NCI-H2227 treated with DMSO at 0.1 percent for 48 hours (cell line): ENCODE measurements around the gene DYSF.
"Not testable (repeated sequence)": the region's sequence is repeated elsewhere in the genome, so short reads cannot be mapped to it uniquely, and the experiment has no call there.

Source experiments
- DNase-seq: peaks from one replicate; lab custom pipeline; 2025; lab: John Stamatoyannopoulos, UW

The DYSF gene

GRCh38 chr2:71472019-71472418 lies 18.7 kb downstream of the DYSF start:
- DNase-seq, result no peak

DNA sequence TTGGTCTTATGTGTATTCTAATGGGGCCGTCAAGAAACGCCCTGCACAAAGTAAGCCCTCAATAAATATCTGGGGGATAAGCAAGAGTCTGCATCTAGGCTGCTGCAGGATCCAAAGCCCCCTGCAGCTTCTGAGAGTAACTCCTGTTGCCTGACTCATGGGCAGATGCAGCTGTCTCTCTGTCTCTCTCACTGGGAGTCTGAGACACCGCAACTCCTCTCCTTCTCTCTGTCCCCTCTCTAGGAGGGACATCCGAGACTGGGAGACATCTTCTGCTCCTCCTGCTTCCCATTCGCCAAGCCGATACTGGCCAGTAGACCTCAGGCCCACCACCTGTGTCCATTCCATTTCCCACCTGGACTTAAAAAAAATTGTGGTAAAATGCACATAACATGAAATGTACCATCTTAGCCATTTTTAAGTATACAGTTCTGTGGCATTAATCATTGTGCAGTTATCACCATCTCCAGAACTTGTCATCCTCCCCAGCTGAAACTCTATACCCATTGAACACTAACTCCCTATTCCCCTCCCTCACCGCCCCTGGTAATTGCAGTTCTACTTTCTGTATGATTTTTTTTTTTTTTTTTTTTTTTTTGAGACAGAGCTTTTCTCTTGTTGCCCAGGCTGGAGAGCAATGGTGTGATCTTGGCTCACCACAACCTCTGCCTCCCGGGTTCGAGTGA lies 20.1 kb downstream of the DYSF start:
- DNase-seq, result no peak

- DNase-seq, result no peak
These were observed 20.9 kb downstream of the DYSF start for GRCh38 chr2:71474116-71474743.

DNA sequence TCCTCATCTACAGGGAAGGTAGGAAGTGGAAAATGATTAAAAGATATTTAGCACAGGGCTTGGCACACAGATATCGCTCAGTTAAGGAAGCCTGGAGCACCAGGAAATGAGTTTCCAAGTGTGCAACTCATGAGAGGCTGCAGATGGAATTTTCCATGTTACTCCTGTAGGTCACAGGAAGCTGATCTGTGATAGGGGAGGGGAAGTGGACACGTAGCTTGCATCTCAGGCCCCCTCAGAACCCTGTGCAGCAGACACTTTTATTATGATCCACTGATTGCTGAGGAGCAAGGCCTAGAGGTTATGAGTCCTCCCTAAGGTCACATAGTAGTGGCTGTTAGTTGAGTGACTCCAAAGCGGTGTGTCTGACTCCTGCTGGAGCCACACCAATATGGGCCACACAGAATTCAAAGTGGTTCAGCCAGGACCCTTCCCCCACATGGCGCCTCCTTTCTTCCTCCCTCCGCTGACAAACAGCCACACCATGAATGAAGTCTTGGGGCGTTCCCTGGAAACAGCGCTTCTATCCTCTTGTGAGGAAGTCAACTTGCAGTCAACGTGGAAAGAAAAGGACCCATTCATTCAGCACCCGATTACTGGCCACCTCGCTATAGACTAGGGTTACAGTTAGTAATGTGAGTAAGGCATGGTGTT lies 21.5 kb downstream of the DYSF start:
- no peak for DNase-seq

DNA sequence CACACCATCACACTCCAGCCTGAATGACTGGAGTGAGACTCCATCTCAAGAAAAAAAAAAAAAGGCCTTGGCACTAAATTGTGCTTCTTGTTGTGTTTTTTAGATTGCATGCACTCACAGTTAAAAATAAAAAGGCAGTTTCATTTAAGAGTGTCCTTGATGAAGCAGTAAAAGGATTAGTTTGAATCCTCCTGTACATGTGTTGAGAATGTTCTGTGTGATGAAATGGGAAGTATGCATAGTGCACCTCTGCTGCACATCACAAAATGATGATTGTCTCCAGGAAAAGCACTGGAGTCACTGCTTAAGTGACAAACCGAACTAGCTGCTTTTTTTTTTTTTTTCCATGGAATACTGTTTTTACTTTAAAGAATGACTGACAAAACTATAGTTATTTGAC lies 23.1 kb downstream of the DYSF start:
- DNase-seq, result no peak

DNA sequence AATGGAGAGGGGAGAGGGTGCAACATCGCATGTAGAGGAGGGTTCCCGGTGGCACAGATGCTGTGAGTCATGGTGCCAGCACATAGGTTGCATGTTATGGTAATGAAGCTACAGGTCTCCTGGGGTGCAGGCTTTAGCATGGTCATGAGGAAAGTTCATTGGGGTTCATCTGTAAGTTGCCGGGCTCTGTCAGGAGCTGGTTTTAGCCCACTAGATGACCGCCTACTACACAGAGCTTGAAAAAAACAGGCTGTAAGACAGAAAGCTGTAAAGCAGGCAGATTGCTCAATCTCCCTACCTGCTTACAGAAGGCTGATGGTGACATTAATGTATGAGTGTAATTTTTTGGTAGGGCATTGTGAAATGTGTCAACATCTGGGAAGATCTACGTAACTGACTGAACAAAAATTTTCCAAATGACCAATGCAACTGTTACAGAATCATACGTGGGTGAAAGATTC lies 23.9 kb downstream of the DYSF start:
- DNase-seq, result no peak

DNA sequence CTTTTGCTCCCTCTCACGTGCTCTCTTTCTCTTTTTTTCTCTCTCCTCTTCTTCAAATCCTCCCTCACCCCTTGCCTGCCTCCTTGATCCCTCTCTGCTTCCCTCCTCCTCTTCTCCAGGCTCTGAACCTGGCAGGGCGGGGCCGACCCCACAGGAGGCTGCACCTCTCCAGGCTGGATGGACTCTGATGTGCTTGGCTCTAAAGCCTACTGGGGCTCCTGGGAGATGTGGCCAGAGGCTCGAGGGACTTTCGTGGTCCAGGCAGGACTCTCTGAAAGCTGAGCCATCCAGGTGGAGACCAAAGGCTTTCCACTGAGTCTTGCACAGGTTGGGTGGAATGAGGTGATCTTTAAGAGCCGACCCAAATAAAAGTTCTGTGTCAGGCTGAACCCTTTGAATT lies 25.4 kb downstream of the DYSF start:
- DNase-seq, result no peak

DNA sequence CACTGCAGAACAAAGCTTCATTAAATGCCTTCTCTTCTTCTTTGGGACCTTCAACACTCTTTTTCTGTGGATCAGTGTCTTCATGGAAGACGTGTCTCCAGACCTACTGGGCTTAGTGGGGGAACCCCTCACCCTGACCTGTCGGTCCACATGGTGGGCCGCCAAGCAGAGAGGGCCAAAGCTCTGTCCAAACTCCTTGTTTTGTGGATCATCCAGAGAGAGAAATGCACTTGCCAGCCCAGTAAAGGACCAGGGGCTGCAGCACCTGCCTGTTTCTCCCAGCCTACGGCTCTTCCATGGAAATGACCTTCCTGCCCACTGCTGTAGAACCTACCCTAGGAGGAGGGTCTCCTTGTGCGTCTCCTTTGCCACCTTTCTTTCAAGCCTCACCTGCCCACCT lies 25.9 kb downstream of the DYSF start:
- no peak for DNase-seq

DNA sequence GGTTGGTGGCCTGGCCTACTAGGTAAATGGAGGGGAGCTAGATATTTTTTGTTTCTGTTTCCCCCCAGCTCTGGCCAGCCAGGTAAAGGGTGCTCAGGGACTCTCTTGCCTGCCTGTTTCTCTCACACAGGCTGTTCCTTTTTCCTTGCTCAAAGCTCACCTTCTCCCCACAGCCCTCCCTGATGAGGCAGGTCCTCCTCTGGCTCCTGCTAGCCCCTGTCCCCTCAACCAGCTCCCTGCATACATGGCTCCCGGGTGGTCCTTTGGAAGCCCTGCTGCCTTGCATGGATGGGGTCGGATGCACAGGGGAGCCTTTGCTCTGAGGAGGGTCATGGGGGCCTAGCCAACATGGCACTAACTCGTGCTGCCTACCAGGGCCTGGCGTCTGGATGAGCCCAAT lies 27.8 kb downstream of the DYSF start:
- no peak for DNase-seq

DNA sequence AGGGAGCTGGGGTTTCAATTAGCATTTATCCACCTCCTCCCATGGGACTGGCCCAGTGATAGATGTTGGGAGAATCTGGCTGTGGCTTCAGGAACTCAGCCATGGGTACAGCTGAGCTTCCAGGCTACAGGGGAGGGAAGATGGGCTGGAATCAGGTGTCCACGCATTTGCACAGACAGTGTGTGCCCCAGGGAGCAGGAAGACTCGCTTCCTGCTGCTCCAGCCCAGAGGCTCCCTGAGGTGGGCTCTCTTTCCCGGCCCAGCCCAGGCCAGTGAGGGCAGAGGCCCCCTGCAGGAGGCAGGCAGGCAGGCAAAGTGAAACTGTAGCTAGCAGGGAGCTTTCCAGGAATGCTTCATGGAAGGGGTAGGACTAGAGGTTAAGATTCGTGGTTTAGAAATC lies 28.7 kb downstream of the DYSF start:
- DNase-seq, result no peak

DNA sequence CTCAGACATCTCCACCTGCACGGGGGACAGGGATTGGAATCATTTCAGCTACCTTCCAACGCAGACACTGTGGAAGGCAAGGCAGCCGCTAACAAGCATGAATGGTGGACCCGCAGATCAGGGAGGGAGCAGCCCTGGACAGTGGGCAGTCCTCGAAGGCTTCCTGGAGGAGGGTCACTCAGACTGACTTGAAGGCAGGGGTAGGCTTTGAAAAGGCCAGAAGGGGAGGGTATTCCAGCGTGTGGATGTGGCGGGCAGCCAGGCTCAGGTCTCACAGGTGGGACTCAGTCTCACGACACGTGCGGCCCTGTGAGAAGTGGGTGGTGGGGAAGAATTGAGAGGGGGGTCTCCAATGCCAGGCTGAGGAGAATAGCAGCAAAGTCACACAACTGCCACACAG lies 29.9 kb downstream of the DYSF start:
- no peak for DNase-seq

DNA sequence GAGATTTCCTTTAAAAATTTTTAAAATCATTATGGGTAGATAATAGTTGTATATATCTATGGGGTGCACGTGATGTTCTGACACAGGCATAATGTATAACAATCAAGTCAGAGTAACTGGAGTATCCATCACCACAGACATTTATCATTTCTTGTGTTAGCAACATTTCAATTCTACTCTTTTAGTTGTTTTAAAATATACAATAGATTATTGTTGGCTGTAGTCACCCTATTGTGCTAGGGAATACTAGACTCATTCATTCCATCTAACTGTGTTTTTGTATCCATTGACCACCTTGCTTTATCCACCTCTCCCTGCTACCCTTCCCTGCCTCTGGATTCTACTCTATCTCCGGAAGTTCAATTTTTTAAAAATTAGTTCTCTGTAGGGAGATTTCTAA lies 31.0 kb downstream of the DYSF start:
- DNase-seq, result no peak

DNA sequence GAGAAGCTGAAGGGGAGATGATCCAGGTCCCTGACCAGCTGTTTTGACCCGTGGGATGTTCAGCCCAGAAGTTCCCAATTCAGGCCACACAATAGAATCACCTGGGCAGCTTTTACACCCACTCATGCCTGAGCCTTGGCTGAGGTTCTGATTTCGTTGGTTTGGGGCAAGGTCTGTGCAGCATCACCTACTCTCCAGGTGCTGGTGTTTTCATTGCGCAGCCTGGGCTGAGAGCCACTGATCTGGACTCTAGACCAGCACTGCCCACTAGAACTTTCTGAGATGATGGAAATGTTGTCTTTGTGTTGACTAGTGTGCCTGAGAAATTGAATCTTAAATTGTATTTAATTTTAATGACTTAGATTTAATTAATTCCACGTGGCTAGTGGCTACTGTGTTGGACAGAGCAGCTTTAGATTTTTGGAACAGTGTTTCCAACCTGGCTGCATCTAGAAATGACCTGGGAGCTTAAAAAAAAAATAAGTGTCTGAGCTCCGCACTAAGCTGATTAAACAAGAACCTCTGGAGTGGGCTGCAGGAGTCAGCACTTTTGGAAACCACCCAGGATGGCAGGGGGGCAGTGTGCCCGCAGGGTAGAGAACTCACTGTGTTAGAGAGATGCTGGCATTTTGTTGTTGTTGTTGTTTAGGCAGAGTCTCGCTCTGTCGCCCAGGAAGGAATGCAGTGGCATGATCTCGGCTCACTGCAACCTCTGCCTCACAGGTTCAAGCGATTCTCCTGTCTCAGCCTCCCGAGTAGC lies 33.7 kb downstream of the DYSF start:
- no peak for DNase-seq

- DNase-seq, result not testable (repeated sequence)
These were observed 38.2 kb downstream of the DYSF start for GRCh38 chr2:71491551-71491950.

- DNase-seq, result no peak
These were observed 38.8 kb downstream of the DYSF start for GRCh38 chr2:71492112-71492511.

- DNase-seq, result no peak
These were observed 40.7 kb downstream of the DYSF start for GRCh38 chr2:71494091-71494490.

DNA sequence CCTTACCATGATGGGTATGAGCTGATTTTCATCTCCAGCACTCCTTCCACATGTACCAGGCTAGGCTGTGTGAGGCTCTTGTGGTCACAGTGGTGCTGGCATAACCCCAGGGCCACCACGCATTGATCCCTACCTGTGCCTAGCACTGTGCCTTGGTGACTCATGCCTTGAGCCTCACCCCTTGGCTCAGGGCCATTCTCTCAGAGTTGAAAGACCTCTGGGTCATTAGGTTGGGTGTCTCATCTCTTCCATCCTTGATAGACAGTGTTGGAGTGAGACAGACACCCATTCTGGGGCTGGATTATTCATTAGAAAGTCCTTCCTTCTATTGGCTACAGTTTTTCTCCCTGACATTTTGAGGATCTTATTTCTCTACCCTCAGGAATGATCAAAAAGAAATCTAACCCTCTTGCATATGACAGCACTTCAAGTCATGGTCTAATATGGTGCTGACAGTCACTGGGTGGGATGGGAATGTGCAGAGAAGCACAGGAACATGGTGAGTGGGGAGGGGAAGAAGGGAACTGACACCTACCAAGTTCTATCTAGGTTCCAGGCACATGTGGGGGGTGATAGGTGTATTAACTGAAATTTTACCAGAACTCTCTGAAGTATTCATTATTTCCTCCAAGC lies 41.3 kb downstream of the DYSF start:
- DNase-seq, result no peak

GRCh38 chr2:71496156-71496770 lies 42.9 kb downstream of the DYSF start:
- no peak for DNase-seq

- no peak for DNase-seq
These were observed 44.9 kb downstream of the DYSF start for GRCh38 chr2:71498261-71498701.

- no peak for DNase-seq
These were observed 46.3 kb downstream of the DYSF start for GRCh38 chr2:71499691-71500090.

- DNase-seq, result no peak
These were observed 47.2 kb downstream of the DYSF start for GRCh38 chr2:71500426-71501079.
